OCI-LY3 (cell line): Measurements from ENCODE around the gene PNRC2.

Source experiments
- CTCF ChIP-seq: fragments of 200-600, 300-600 bp; sonication (generic); IDR thresholded peaks from 2 replicates; pipeline ENCODE4 v1.5.1; 2014; ENCODE audit warnings: antibody characterized with exemption, low read length, low read depth
- EZH2phosphoT487 ChIP-seq: fragments of 200-600 bp; shearing (Covaris generic); IDR thresholded peaks from 2 replicates; pipeline ENCODE4 v1.6.1; 2018; ENCODE audit warnings: antibody characterized with exemption, mixed run types, low read depth

DNA sequence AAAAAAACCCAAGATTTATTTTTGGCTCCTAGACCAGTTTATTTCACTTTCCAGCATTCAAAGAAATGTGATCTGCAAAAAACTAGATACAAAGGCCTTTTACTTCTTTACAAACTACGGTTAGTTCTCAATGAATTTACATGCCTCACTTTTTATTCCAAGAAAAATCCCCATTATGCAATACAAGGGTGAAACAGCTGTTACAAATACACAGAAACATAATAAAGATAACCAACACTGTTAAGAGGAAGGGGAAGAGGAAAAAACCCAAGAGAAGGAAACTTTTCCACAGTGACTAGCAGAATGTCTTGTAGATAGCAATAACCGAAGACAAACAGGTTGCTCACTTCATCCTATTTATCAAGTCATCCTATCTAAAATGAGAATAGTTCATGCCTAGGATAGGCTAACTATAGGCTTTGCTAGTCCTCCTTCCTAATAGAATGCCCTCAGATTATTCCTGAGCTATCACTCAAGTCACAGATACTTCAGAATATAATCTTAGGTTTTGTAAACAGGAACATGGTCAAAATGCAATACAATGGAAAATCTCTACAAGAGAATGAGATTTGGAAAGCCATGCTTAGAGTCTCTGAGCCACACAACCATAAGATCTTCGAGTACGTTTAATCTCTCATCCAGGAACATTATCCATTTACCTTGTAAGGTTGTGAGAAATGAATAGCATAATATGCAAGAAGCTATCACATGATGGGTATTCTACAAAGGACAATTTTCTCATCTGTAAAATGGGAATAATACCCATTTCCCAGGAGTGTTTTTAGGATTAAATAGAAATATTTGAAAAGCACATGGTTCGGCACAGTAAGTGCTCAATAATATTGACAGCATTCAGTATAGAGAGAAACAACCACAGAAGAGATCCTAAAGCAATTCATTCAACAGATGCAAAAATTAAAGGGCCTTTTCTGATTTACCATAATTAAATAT lies 5.4 kb downstream of the PNRC2 start:
- TF ChIP-seq CTCF: no peak
- TF ChIP-seq EZH2phosphoT487: no peak
